HCT116 (cell line): ENCODE results near the gene TEX261. TPM values are rescaled to one million over a fixed set of nuclear protein-coding genes. Genes with fewer than 3 reads are reported as not detected.
"Not testable (repeated sequence)": the region's sequence is repeated elsewhere in the genome, so short reads cannot be mapped to it uniquely, and the experiment has no call there.

Experiments
- ATAC-seq: fragments of 200-7000 bp; cut with Tn5 transposase; 2 replicates; pipeline ENCODE4 v1.9.1; 2020; ENCODE audit warnings: mild to moderate bottlenecking, moderate library complexity
- BruUV-seq: library from RNA; stranded (reverse); fragments of 400-500 nt; replicated peaks from 2 replicates; lab custom pipeline; 2021; lab: Mats Ljungman, UMichigan
- CTCF ChIA-PET: fragments of 300-600 bp; sonication (Branson Sonifier 250); formaldehyde crosslinking; loops from one replicate; lab custom pipeline; 2021; ENCODE audit warnings: antibody characterized with exemption; lab: Charles Lee
- POLR2A ChIA-PET: fragments of 300-600, 350-600 bp; sonication (Branson Sonifier 250); formaldehyde crosslinking; loops from one replicate; lab custom pipeline; 2021; ENCODE audit warnings: antibody characterized with exemption; lab: Charles Lee
- RAD21 ChIA-PET, 2 experiments: fragments of 300-600 bp; sonication (Branson Sonifier 250); formaldehyde crosslinking; loops; one replicate each; lab custom pipeline; 2023; ENCODE audit warnings: low total read pairs in 2 of 2; ENCODE audit not compliant: uncharacterized antibody in 2 of 2, unreplicated experiment in 2 of 2, low non-redundant PET in 1 of 2; lab: Charles Lee
- DNase-seq: peaks from one replicate; pipeline ENCODE4 v3.0.0-alpha.2; 2010; ENCODE audit warnings: low read depth, low spot score
- H2AFZ ChIP-seq: fragments of 200-600 bp; shearing (Covaris generic), sonication (generic); 2 replicates; pipeline ENCODE4 v1.6.1; 2017; ENCODE audit warnings: low read depth, mixed run types, mixed read lengths, antibody characterized with exemption, low read length; ENCODE audit not compliant: poor library complexity, severe bottlenecking
- H3K27ac ChIP-seq: 2 replicates; pipeline ENCODE4 v1.5.1; 2012; ENCODE audit warnings: low read depth, low read length
- H3K27me3 ChIP-seq: fragments of 200-600 bp; sonication (generic); 2 replicates; pipeline ENCODE4 v1.6.1; 2016; ENCODE audit warnings: mixed run types, low read length, mixed read lengths; ENCODE audit not compliant: insufficient read depth
- H3K36me3 ChIP-seq, 2 experiments: fragments of 200-500 bp in 1 of 2; fragments of 200-600 bp in 1 of 2; sonication (Bioruptor generic) in 1 of 2; sonication (generic) in 1 of 2; 2 replicates each; pipeline versions ENCODE4 v1.5.1 to v1.6.1; 2014 to 2016; ENCODE audit warnings: low read length in 2 of 2, inconsistent platforms in 1 of 2, mixed read lengths in 1 of 2, mixed run types in 1 of 2; ENCODE audit not compliant: insufficient read depth in 2 of 2, control insufficient read depth in 1 of 2
- H3K4me1 ChIP-seq, 2 experiments: fragments of 200-600 bp in 1 of 2; sonication (generic) in 1 of 2; 2 replicates each; pipeline versions ENCODE4 v1.5.1 to v1.6.1; 2012 to 2017; ENCODE audit warnings: low read length in 2 of 2, inconsistent platforms in 1 of 2, mild to moderate bottlenecking in 1 of 2, mixed read lengths in 1 of 2, mixed run types in 1 of 2, moderate library complexity in 1 of 2; ENCODE audit not compliant: insufficient read depth in 2 of 2, control insufficient read depth in 1 of 2
- H3K4me2 ChIP-seq: fragments of 200-600 bp; sonication (generic); 2 replicates; pipeline ENCODE4 v1.6.1; 2017; ENCODE audit warnings: mixed run types, low read length, mixed read lengths
- H3K4me3 ChIP-seq, 2 experiments: fragments of 200-600 bp in 1 of 2; sonication (generic) in 1 of 2; replicated peaks in 1 of 2; 2 replicates each; pipeline ENCODE4 v1.5.1; 2011 to 2016; ENCODE audit warnings: low read length in 2 of 2, control low read depth in 1 of 2, low read depth in 1 of 2, mild to moderate bottlenecking in 1 of 2, mixed read lengths in 1 of 2, mixed run types in 1 of 2
- H3K79me2 ChIP-seq: fragments of 200-600 bp; sonication (generic); 2 replicates; pipeline ENCODE4 v1.6.1; 2017; ENCODE audit warnings: mild to moderate bottlenecking, mixed run types, low read length, moderate library complexity, mixed read lengths; ENCODE audit not compliant: insufficient read depth
- H3K9ac ChIP-seq: fragments of 200-600 bp; sonication (generic); 2 replicates; pipeline ENCODE4 v1.6.1; 2016; ENCODE audit warnings: low read length, mixed read lengths
- H3K9me2 ChIP-seq: fragments of 200-600 bp; sonication (generic), shearing (Covaris generic); 2 replicates; pipeline ENCODE4 v1.6.1; 2017; ENCODE audit warnings: mixed run types, mild to moderate bottlenecking, moderate library complexity; ENCODE audit not compliant: insufficient read depth
- H3K9me3 ChIP-seq, 2 experiments: fragments of 200-500 bp in 1 of 2; fragments of 200-600 bp in 1 of 2; sonication (Bioruptor generic) in 1 of 2; sonication (generic) in 1 of 2; 2 replicates each; pipeline ENCODE4 v1.6.1; 2014 to 2017; ENCODE audit warnings: low read length in 2 of 2, mixed read lengths in 2 of 2, inconsistent platforms in 1 of 2, low read depth in 1 of 2, mild to moderate bottlenecking in 1 of 2, mixed run types in 1 of 2, moderate library complexity in 1 of 2; ENCODE audit not compliant: control insufficient read depth in 1 of 2, insufficient read depth in 1 of 2
- H4K20me1 ChIP-seq: fragments of 200-600 bp; sonication (generic), shearing (Covaris generic); 2 replicates; pipeline ENCODE4 v1.6.1; 2017; ENCODE audit warnings: mixed run types, mild to moderate bottlenecking, moderate library complexity; ENCODE audit not compliant: insufficient read depth
- CEBPB ChIP-seq: IDR thresholded peaks from 2 replicates; pipeline ENCODE4 v1.6.1; 2012; ENCODE audit warnings: low read depth
- EGR1 ChIP-seq: IDR thresholded peaks from 2 replicates; pipeline ENCODE4 v1.6.1; 2012; ENCODE audit warnings: low read depth
- JUND ChIP-seq: IDR thresholded peaks from 2 replicates; pipeline ENCODE4 v1.6.1; 2012
- POLR2A ChIP-seq: IDR thresholded peaks from 2 replicates; pipeline ENCODE4 v1.7.0; 2011; ENCODE audit warnings: borderline replicate concordance; ENCODE audit not compliant: insufficient read depth, insufficient read length; ENCODE audit errors: extremely low read depth
- POLR2AphosphoS5 ChIP-seq: IDR thresholded peaks from 2 replicates; pipeline ENCODE4 v1.6.1; 2011; ENCODE audit warnings: mild to moderate bottlenecking, low read depth, low read length, moderate library complexity
- RAD21 ChIP-seq: IDR thresholded peaks from 2 replicates; pipeline ENCODE4 v1.6.1; 2012; ENCODE audit warnings: low read depth, mild to moderate bottlenecking
- YY1 ChIP-seq: IDR thresholded peaks from 2 replicates; pipeline ENCODE4 v1.6.1; 2011; ENCODE audit warnings: low read length, low read depth, moderate library complexity, mild to moderate bottlenecking; ENCODE audit not compliant: insufficient replicate concordance; ENCODE audit errors: extremely low read depth
- intact Hi-C: fragments of 100-400 bp; cut with micrococcal nuclease; formaldehyde crosslinking; loops from 2 replicates; pipeline ENCODE4 v1.10.0; 2022
- total RNA-seq: library from RNA; stranded (reverse); gene quantifications from one replicate; pipeline ENCODE4 v1.2.1, GENCODE V29; 2021; ENCODE audit not compliant: unreplicated experiment
- TF ChIP-seq, protein P1 (sequence below): IDR thresholded peaks from 2 replicates; pipeline ENCODE4 v1.6.1; 2012; ENCODE audit warnings: low read depth
- TF ChIP-seq, protein P2 (sequence below), 3 experiments: fragments of 200-600 bp in 1 of 3; sonication (generic) in 1 of 3; IDR thresholded peaks in 2 of 3; conservative IDR thresholded peaks in 1 of 3; 2 replicates each; pipeline ENCODE4 v1.5.1; 2012 to 2017; ENCODE audit warnings: low read depth in 2 of 3, low read length in 2 of 3, antibody characterized with exemption in 1 of 3, borderline replicate concordance in 1 of 3, control low read depth in 1 of 3, mild to moderate bottlenecking in 1 of 3, mixed read lengths in 1 of 3, mixed run types in 1 of 3, moderate library complexity in 1 of 3; ENCODE audit not compliant: insufficient read depth in 1 of 3

The TEX261 gene
- total RNA-seq, 1 experiment from 2014 or later, result 37.9 TPM

DNA sequence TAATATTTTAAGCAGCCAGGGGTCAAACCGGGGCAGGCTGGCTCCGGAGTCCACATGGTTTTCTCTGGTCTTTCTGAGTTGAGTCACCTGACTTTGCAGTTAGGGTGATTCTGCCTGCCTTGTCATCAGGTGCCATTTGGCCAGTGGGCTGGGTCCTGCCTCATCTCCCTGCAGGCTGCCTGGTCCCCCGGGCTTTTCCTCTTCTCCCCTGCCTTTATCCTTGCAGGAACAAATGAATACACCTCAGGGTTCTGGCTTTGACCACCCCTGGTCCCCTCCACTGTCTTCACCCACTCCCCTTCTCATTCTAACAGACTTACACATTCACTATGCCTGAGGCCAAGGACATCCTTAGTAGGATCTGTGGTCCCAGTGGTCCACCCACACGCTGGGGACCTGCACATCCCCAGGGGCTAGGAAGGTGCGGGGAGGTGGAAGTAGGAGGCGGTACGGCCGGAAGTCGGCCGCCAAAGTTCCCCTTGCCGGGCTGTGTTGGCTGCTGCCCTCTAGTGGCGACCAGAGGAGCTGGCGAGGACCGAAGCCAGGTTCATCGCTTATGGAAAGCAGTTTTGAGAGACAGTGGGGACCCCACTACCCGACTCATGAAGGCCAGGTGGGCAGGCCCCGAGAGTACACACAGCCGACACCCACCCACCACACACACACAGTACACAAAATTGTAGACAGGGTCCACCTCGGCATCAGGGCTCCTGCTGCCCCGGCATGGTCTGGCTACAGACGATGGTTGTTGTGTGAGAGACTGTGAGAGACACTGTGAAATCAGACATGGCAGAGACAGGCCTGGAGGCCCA lies 6.3 kb upstream of the TEX261 start:
- peak; percentile 96 for ATAC-seq
- no peak for TF ChIP-seq CEBPB
- TF ChIP-seq, protein P1, sequence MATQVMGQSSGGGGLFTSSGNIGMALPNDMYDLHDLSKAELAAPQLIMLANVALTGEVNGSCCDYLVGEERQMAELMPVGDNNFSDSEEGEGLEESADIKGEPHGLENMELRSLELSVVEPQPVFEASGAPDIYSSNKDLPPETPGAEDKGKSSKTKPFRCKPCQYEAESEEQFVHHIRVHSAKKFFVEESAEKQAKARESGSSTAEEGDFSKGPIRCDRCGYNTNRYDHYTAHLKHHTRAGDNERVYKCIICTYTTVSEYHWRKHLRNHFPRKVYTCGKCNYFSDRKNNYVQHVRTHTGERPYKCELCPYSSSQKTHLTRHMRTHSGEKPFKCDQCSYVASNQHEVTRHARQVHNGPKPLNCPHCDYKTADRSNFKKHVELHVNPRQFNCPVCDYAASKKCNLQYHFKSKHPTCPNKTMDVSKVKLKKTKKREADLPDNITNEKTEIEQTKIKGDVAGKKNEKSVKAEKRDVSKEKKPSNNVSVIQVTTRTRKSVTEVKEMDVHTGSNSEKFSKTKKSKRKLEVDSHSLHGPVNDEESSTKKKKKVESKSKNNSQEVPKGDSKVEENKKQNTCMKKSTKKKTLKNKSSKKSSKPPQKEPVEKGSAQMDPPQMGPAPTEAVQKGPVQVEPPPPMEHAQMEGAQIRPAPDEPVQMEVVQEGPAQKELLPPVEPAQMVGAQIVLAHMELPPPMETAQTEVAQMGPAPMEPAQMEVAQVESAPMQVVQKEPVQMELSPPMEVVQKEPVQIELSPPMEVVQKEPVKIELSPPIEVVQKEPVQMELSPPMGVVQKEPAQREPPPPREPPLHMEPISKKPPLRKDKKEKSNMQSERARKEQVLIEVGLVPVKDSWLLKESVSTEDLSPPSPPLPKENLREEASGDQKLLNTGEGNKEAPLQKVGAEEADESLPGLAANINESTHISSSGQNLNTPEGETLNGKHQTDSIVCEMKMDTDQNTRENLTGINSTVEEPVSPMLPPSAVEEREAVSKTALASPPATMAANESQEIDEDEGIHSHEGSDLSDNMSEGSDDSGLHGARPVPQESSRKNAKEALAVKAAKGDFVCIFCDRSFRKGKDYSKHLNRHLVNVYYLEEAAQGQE, result no peak
- TF ChIP-seq JUND, result no peak
- TF ChIP-seq POLR2AphosphoS5, result peak; percentile 81
- TF ChIP-seq RAD21, result peak; percentile 44
- no peak for TF ChIP-seq POLR2A
- peak; percentile 55 for TF ChIP-seq YY1
- TF ChIP-seq, protein P2, sequence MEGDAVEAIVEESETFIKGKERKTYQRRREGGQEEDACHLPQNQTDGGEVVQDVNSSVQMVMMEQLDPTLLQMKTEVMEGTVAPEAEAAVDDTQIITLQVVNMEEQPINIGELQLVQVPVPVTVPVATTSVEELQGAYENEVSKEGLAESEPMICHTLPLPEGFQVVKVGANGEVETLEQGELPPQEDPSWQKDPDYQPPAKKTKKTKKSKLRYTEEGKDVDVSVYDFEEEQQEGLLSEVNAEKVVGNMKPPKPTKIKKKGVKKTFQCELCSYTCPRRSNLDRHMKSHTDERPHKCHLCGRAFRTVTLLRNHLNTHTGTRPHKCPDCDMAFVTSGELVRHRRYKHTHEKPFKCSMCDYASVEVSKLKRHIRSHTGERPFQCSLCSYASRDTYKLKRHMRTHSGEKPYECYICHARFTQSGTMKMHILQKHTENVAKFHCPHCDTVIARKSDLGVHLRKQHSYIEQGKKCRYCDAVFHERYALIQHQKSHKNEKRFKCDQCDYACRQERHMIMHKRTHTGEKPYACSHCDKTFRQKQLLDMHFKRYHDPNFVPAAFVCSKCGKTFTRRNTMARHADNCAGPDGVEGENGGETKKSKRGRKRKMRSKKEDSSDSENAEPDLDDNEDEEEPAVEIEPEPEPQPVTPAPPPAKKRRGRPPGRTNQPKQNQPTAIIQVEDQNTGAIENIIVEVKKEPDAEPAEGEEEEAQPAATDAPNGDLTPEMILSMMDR (IDR thresholded peaks at IDR 0.05 in 2 of 3, conservative IDR thresholded peaks at IDR 0.05 in 1 of 3; ENCODE audit: borderline replicate concordance in 1 of 3, insufficient read depth in 1 of 3, low read depth in 2 of 3, low read length in 2 of 3), result peak; percentile 67 to 96 (median 93); a peak in 5 of 6 replicates
- no peak for TF ChIP-seq EGR1
- H3K9me2 ChIP-seq, result no peaks in the 10 kb centered on the region
- H3K79me2 ChIP-seq, result no peaks in the 10 kb centered on the region
- TSS peak; percentile 58 for BruUV-seq
- H3K9me3 ChIP-seq, result no peaks in the 10 kb centered on the region
- POLR2A ChIA-PET, result no interaction called here
- no peaks in the 10 kb centered on the region for H3K36me3 ChIP-seq
- peak overlapping the region; percentile 75 for H3K4me2 ChIP-seq
- peak overlapping the region; percentile 59 to 60 for H3K4me3 ChIP-seq
- H4K20me1 ChIP-seq, result no peaks in the 10 kb centered on the region
- H2AFZ ChIP-seq, result peak overlapping the region; percentile 55
- no peaks in the 10 kb centered on the region for H3K27me3 ChIP-seq
- intact Hi-C loops, result no loop called here
- CTCF ChIA-PET, result interaction anchor here (0.6 to 1.5 kb wide), 9 partner anchors 9 to 124 kb away, joined by 3 to 7 read pairs (median 3); partner anchors contain the start of genes ANKRD53 and NAGK
- peaks cover 3 to 13% of the 10 kb centered on the region in 2 experiments; a peak in 3 of 4 replicates for H3K4me1 ChIP-seq
- RAD21 ChIA-PET, result no interaction called here
- H3K9ac ChIP-seq, result peak overlapping the region; percentile 48
- DNase-seq, result peak; percentile 51
- peak overlapping the region; percentile 15; the same call in 1 of the 2 replicates for H3K27ac ChIP-seq

DNA sequence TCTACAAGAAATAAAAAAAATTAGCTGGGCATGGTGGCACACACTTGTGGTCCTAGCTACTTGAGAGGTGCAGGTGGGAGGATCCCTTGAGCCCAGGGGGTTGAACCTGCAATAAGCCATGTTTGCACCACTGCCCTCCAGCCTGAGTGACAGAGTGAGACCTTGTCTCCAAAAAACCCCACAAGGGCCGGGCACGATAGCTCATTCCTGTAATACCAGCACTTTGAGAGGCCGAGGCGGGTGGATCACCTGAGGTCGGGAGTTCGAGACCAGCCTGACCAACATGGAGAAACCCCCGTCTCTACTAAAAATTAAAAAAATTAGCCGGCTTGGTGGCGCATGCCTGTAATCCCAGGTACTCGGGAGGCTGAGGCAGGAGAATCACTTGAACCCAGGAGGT lies 5.3 kb upstream of the TEX261 start:
- H2AFZ ChIP-seq, intact Hi-C loops: not testable (repeated sequence)

More for the DNA sequence above, 5.3 kb upstream of the TEX261 start:
- H3K27ac ChIP-seq, ATAC-seq, RAD21 ChIA-PET, H3K79me2 ChIP-seq, H3K4me3 ChIP-seq, H3K27me3 ChIP-seq, H3K36me3 ChIP-seq, CTCF ChIA-PET, DNase-seq, BruUV-seq, H3K4me2 ChIP-seq, POLR2A ChIA-PET, H3K9me2 ChIP-seq, H3K9me3 ChIP-seq, H4K20me1 ChIP-seq, H3K9ac ChIP-seq: not testable (repeated sequence)
- peaks cover 7 to 22% of the 10 kb centered on the region in 2 experiments; a peak in 3 of 4 replicates for H3K4me1 ChIP-seq
